K562 (cell line): ENCODE results near the gene KCNJ14. TPM values are rescaled to one million over a fixed set of nuclear protein-coding genes. Genes with fewer than 3 reads are reported as not detected.

Source experiments
- ATF6 ChIP-seq: sonication (generic); formaldehyde crosslinking; IDR thresholded peaks from 2 replicates; pipeline ENCODE4 v1.4.0; 2020; ENCODE audit warnings: mild to moderate bottlenecking, missing genetic modification reagents
- FOXP1 ChIP-seq: sonication (generic); formaldehyde crosslinking; IDR thresholded peaks from 2 replicates; pipeline ENCODE4 v1.8.0; 2022; ENCODE audit warnings: mild to moderate bottlenecking, missing genetic modification reagents
- HDAC8 ChIP-seq: fragments of 450-650 bp; IDR thresholded peaks from 2 replicates; pipeline ENCODE4 v1.6.1; 2016; ENCODE audit warnings: mild to moderate bottlenecking, missing genetic modification characterization, moderate library complexity, missing compliant biosample characterization
- HNRNPH1 ChIP-seq: fragments of 200-400 bp; formaldehyde crosslinking; optimal IDR thresholded peaks from 2 replicates; pipeline ENCODE3; 2017; ENCODE audit warnings: low read depth, mild to moderate bottlenecking, low read length, moderate library complexity
- HNRNPK ChIP-seq: fragments of 200-400 bp; formaldehyde crosslinking; IDR thresholded peaks from one replicate; pipeline ENCODE4 v1.6.1; 2018; ENCODE audit warnings: mild to moderate bottlenecking, low read depth, low read length; ENCODE audit not compliant: poor library complexity, severe bottlenecking
- MBD2 ChIP-seq: sonication (generic); IDR thresholded peaks from 2 replicates; pipeline ENCODE4 v1.6.1; 2016; ENCODE audit warnings: low read depth, borderline replicate concordance
- MTA1 ChIP-seq: fragments of 450-650 bp; IDR thresholded peaks from 2 replicates; pipeline ENCODE4 v1.6.1; 2017; ENCODE audit warnings: borderline replicate concordance
- PHF8 ChIP-seq: fragments of 200-600 bp; sonication (generic); IDR thresholded peaks from 2 replicates; pipeline ENCODE4 v1.6.1; 2012; ENCODE audit warnings: mixed run types, mild to moderate bottlenecking, inconsistent platforms, low read length, moderate library complexity, borderline replicate concordance
- ZBTB5 ChIP-seq: fragments of 450-650 bp; IDR thresholded peaks from 2 replicates; pipeline ENCODE4 v1.6.1; 2017; ENCODE audit warnings: antibody characterized with exemption
- ZNF174 ChIP-seq: fragments of 250-450 bp; sonication (Bioruptor Pico); IDR thresholded peaks from 2 replicates; pipeline ENCODE4 v1.4.0; 2020; ENCODE audit warnings: mild to moderate bottlenecking
- ZNF24 ChIP-seq: fragments of 450-650 bp; IDR thresholded peaks from 2 replicates; pipeline ENCODE4 v1.6.1; 2016
- polyA plus RNA-seq, 8 experiments: library from polyadenylated mRNA; depleted of rRNA in 4 of 8; stranded (reverse) in 5 of 8; unstranded in 3 of 8; fragments of >200 nt; fragmentation: Nextera tagmentation in 2 of 8; fragmentation: Illumina TruSeq in 1 of 8; extraction: Ambion mirVana in 2 of 8; extraction: Trizol in 1 of 8; gene quantifications; 2 replicates each; pipeline versions ENCODE4 v1.2.1 to v1.2.3, GENCODE V29; 2011 to 2014; ENCODE audit warnings: inconsistent platforms in 1 of 8, missing spikeins in 1 of 8
- total RNA-seq, 7 experiments: library from RNA; depleted of rRNA in 6 of 7; stranded (reverse); fragments of >200 nt in 6 of 7; fragmentation: Illumina TruSeq in 2 of 7; extraction: Trizol in 2 of 7; gene quantifications; 2 replicates each; pipeline versions ENCODE4 v1.2.1 to v1.2.3, GENCODE V29; 2011 to 2021; ENCODE audit warnings: low replicate concordance in 1 of 7
- TF ChIP-seq, protein P1 (sequence below): fragments of 250-450 bp; sonication (Bioruptor Pico); IDR thresholded peaks from 2 replicates; pipeline ENCODE4 v1.9.0; 2021; ENCODE audit warnings: mild to moderate bottlenecking, inconsistent platforms
- TF ChIP-seq, protein P2 (sequence below), 2 experiments: fragments of 450-650 bp; formaldehyde crosslinking in 1 of 2; IDR thresholded peaks; 2 replicates each; pipeline versions ENCODE4 v1.4.0 to v1.6.1; 2014 to 2020; ENCODE audit warnings: mild to moderate bottlenecking in 2 of 2, borderline replicate concordance in 1 of 2, low read depth in 1 of 2

Gene KCNJ14
- total and polyA plus RNA-seq, 9 of the 15 experiments (the other 6 are each of a cell fraction or from before 2014, with no cell fraction given): 0.15 to 1.6 (median 0.49) TPM

DNA sequence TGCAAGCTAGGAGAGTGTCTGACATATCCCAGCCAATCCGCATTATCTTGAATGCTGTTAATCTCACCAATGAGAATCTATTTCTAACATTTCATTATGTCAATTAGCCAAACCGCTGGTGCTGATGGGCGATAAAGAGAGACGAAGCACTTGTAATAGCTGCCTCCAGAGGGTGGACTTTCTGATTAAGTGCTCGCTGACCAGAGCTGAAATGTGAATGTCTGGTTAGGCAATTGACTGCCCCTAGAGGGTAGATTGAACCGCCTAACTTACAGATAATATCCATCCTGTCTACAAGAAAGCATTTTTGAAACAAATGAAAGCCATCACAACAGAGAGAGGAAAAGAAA, 10.1 kb upstream of the KCNJ14 start (continued):
- TF ChIP-seq ATF6 (CRISPR knock-in tag) (no peak), ZNF174 (CRISPR knock-in tag) (no peak), ZNF24 (no peak), MTA1 (no peak), PHF8 (no peak), MBD2 (no peak), FOXP1 (CRISPR knock-in tag) (no peak), ZBTB5 (no peak), HNRNPH1 (no peak), HNRNPK (no peak), HDAC8 (tag) (no peak)
- TF ChIP-seq, protein P1, sequence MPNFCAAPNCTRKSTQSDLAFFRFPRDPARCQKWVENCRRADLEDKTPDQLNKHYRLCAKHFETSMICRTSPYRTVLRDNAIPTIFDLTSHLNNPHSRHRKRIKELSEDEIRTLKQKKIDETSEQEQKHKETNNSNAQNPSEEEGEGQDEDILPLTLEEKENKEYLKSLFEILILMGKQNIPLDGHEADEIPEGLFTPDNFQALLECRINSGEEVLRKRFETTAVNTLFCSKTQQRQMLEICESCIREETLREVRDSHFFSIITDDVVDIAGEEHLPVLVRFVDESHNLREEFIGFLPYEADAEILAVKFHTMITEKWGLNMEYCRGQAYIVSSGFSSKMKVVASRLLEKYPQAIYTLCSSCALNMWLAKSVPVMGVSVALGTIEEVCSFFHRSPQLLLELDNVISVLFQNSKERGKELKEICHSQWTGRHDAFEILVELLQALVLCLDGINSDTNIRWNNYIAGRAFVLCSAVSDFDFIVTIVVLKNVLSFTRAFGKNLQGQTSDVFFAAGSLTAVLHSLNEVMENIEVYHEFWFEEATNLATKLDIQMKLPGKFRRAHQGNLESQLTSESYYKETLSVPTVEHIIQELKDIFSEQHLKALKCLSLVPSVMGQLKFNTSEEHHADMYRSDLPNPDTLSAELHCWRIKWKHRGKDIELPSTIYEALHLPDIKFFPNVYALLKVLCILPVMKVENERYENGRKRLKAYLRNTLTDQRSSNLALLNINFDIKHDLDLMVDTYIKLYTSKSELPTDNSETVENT (CRISPR knock-in tag): no peak
- TF ChIP-seq, protein P2, sequence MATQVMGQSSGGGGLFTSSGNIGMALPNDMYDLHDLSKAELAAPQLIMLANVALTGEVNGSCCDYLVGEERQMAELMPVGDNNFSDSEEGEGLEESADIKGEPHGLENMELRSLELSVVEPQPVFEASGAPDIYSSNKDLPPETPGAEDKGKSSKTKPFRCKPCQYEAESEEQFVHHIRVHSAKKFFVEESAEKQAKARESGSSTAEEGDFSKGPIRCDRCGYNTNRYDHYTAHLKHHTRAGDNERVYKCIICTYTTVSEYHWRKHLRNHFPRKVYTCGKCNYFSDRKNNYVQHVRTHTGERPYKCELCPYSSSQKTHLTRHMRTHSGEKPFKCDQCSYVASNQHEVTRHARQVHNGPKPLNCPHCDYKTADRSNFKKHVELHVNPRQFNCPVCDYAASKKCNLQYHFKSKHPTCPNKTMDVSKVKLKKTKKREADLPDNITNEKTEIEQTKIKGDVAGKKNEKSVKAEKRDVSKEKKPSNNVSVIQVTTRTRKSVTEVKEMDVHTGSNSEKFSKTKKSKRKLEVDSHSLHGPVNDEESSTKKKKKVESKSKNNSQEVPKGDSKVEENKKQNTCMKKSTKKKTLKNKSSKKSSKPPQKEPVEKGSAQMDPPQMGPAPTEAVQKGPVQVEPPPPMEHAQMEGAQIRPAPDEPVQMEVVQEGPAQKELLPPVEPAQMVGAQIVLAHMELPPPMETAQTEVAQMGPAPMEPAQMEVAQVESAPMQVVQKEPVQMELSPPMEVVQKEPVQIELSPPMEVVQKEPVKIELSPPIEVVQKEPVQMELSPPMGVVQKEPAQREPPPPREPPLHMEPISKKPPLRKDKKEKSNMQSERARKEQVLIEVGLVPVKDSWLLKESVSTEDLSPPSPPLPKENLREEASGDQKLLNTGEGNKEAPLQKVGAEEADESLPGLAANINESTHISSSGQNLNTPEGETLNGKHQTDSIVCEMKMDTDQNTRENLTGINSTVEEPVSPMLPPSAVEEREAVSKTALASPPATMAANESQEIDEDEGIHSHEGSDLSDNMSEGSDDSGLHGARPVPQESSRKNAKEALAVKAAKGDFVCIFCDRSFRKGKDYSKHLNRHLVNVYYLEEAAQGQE (IDR thresholded peaks at IDR 0.05; ENCODE audit: borderline replicate concordance): peak; percentile 52; the same call in 1 of the 2 replicates
- TF ChIP-seq, protein P2 (CRISPR knock-in tag; IDR thresholded peaks at IDR 0.05; ENCODE audit: low read depth): no peak
